H1 (cell line): ENCODE measurements around the gene NFAT5. TPM values are rescaled to one million over a fixed set of nuclear protein-coding genes. Genes with fewer than 3 reads are reported as not detected.

Source experiments
- CTCF ChIA-PET: fragments of 300-600 bp; sonication (Branson Sonifier 250); formaldehyde crosslinking; loops from one replicate; lab custom pipeline; 2021; ENCODE audit not compliant: partially characterized antibody; lab: Charles Lee
- POLR2A ChIA-PET: fragments of 300-600 bp; sonication (Branson Sonifier 250); formaldehyde crosslinking; loops from one replicate; lab custom pipeline; 2021; ENCODE audit warnings: inconsistent platforms; ENCODE audit not compliant: partially characterized antibody; lab: Charles Lee
- DNase-seq, 2 experiments: peaks; one replicate each; pipeline versions ENCODE4 v3.0.0 to v3.0.0-alpha.2; 2010 to 2022; ENCODE audit warnings: low spot score in 2 of 2, low read depth in 1 of 2, mixed read lengths in 1 of 2
- FAIRE-seq: peaks from 2 replicates; lab custom pipeline; 2011; peaks lifted over from hg19 to GRCh38; lab: Jason Lieb, UNC
- H2AFZ ChIP-seq: 2 replicates; pipeline ENCODE4 v1.8.1; 2012; ENCODE audit warnings: low read length, inconsistent platforms
- H2AK5ac ChIP-seq: 2 replicates; pipeline ENCODE4 v1.6.1; 2013; ENCODE audit warnings: low read depth, low read length
- H2BK120ac ChIP-seq: replicated peaks from 2 replicates; pipeline ENCODE3; 2013; ENCODE audit warnings: low read depth, low read length, inconsistent platforms
- H2BK12ac ChIP-seq: 2 replicates; pipeline ENCODE4 v1.6.1; 2013; ENCODE audit warnings: low read depth, low read length
- H2BK15ac ChIP-seq: 2 replicates; pipeline ENCODE4 v1.6.1; 2013; ENCODE audit warnings: low read length
- H2BK20ac ChIP-seq: 2 replicates; pipeline ENCODE4 v1.6.1; 2013; ENCODE audit warnings: low read length
- H2BK5ac ChIP-seq: 2 replicates; pipeline ENCODE4 v1.6.1; 2013; ENCODE audit warnings: low read depth, low read length
- H3K14ac ChIP-seq: 2 replicates; pipeline ENCODE4 v1.6.1; 2013; ENCODE audit warnings: inconsistent platforms; ENCODE audit not compliant: insufficient read length
- H3K18ac ChIP-seq: 2 replicates; pipeline ENCODE4 v1.6.1; 2013; ENCODE audit warnings: low read length; ENCODE audit errors: extremely low read depth
- H3K23ac ChIP-seq: 2 replicates; pipeline ENCODE4 v1.6.1; 2013; ENCODE audit warnings: inconsistent platforms; ENCODE audit not compliant: insufficient read length
- H3K23me2 ChIP-seq: 2 replicates; pipeline ENCODE4 v1.6.1; 2013; ENCODE audit warnings: low read depth, low read length
- H3K27ac ChIP-seq: 2 replicates; pipeline ENCODE4 v1.6.1; 2011; ENCODE audit warnings: low read depth, low read length, inconsistent platforms
- H3K27me3 ChIP-seq, 4 experiments: replicated peaks in 1 of 4; 1 replicate in 1 of 4; 2 replicates in 3 of 4; pipeline versions ENCODE4 v1.6.1 to v1.8.1; 2011 to 2013; ENCODE audit warnings: low read length in 3 of 4, mild to moderate bottlenecking in 3 of 4, inconsistent platforms in 2 of 4, mixed read lengths in 2 of 4, moderate library complexity in 1 of 4; ENCODE audit not compliant: control insufficient read depth in 3 of 4, insufficient read depth in 3 of 4; ENCODE audit errors: extremely low read depth in 1 of 4
- H3K36me3 ChIP-seq, 4 experiments: 2 replicates each; pipeline versions ENCODE4 v1.6.1 to v1.8.1; 2011 to 2013; ENCODE audit warnings: mild to moderate bottlenecking in 4 of 4, low read length in 3 of 4, moderate library complexity in 2 of 4, control low read depth in 1 of 4, inconsistent platforms in 1 of 4; ENCODE audit not compliant: insufficient read depth in 4 of 4, control insufficient read depth in 2 of 4
- H3K4ac ChIP-seq: replicated peaks from 2 replicates; pipeline ENCODE3; 2013; ENCODE audit warnings: low read length, low read depth, mixed read lengths, inconsistent platforms; ENCODE audit not compliant: insufficient read length
- H3K4me1 ChIP-seq, 4 experiments: replicated peaks in 1 of 4; 1 replicate in 1 of 4; 2 replicates in 3 of 4; pipeline versions ENCODE4 v1.6.1 to v1.8.1; 2011 to 2013; ENCODE audit warnings: low read length in 3 of 4, inconsistent platforms in 2 of 4, mixed read lengths in 1 of 4; ENCODE audit not compliant: insufficient read depth in 4 of 4, control insufficient read depth in 3 of 4
- H3K4me2 ChIP-seq, 2 experiments: 2 replicates each; pipeline versions ENCODE4 v1.6.1 to v1.8.1; 2011 to 2013; ENCODE audit warnings: low read depth in 2 of 2, low read length in 2 of 2, control low read depth in 1 of 2, inconsistent platforms in 1 of 2, mild to moderate bottlenecking in 1 of 2; ENCODE audit not compliant: insufficient read depth in 1 of 2
- H3K4me3 ChIP-seq, 4 experiments: fragments of 200-600, 300-600 bp in 1 of 4; sonication (generic), shearing (Covaris generic), sonication (Bioruptor Twin) in 1 of 4; 2 replicates each; pipeline versions ENCODE4 v1.5.1 to v1.8.1; 2011 to 2016; ENCODE audit warnings: low read length in 4 of 4, low read depth in 3 of 4, control low read depth in 2 of 4, inconsistent platforms in 2 of 4, mild to moderate bottlenecking in 2 of 4, mixed read lengths in 1 of 4, moderate library complexity in 1 of 4; ENCODE audit not compliant: insufficient read depth in 2 of 4; ENCODE audit errors: extremely low read depth in 1 of 4
- H3K56ac ChIP-seq: replicated peaks from 2 replicates; pipeline ENCODE3; 2013; ENCODE audit warnings: low read depth, mild to moderate bottlenecking, mixed read lengths, low read length, inconsistent platforms; ENCODE audit not compliant: insufficient read length
- H3K79me1 ChIP-seq: 2 replicates; pipeline ENCODE4 v1.6.1; 2013; ENCODE audit warnings: low read depth, low read length, control low read depth
- H3K79me2 ChIP-seq, 2 experiments: 2 replicates each; pipeline versions ENCODE4 v1.6.1 to v1.8.1; 2012 to 2013; ENCODE audit warnings: low read length in 2 of 2, mild to moderate bottlenecking in 2 of 2, inconsistent platforms in 1 of 2; ENCODE audit not compliant: insufficient read depth in 2 of 2, control insufficient read depth in 1 of 2
- H3K9ac ChIP-seq, 4 experiments: replicated peaks in 1 of 4; 1 replicate in 1 of 4; 2 replicates in 3 of 4; pipeline versions ENCODE4 v1.6.1 to v1.8.1; 2011 to 2013; ENCODE audit warnings: low read depth in 3 of 4, low read length in 3 of 4, control low read depth in 2 of 4, mild to moderate bottlenecking in 2 of 4, moderate library complexity in 2 of 4, inconsistent platforms in 1 of 4; ENCODE audit errors: extremely low read depth in 1 of 4
- H3K9me3 ChIP-seq, 2 experiments: 2 replicates each; pipeline versions ENCODE4 v1.6.1 to v1.8.1; 2012 to 2013; ENCODE audit warnings: mild to moderate bottlenecking in 2 of 2, moderate library complexity in 2 of 2, control low read depth in 1 of 2, inconsistent platforms in 1 of 2, low read depth in 1 of 2, low read length in 1 of 2, mixed read lengths in 1 of 2; ENCODE audit not compliant: insufficient read depth in 2 of 2
- H4K20me1 ChIP-seq, 2 experiments: replicated peaks in 1 of 2; 2 replicates each; pipeline versions ENCODE3 to v1.8.1; 2011 to 2013; ENCODE audit warnings: inconsistent platforms in 2 of 2, low read length in 2 of 2, mild to moderate bottlenecking in 1 of 2; ENCODE audit not compliant: insufficient read depth in 2 of 2, control insufficient read depth in 1 of 2
- H4K5ac ChIP-seq: 2 replicates; pipeline ENCODE4 v1.6.1; 2013; ENCODE audit warnings: low read length, low read depth, mixed read lengths, inconsistent platforms; ENCODE audit not compliant: insufficient read length
- H4K8ac ChIP-seq: 2 replicates; pipeline ENCODE4 v1.8.0; 2013; ENCODE audit warnings: mild to moderate bottlenecking, moderate library complexity, low read length, inconsistent platforms; ENCODE audit not compliant: insufficient read depth; ENCODE audit errors: extremely low read depth
- H4K91ac ChIP-seq: replicated peaks from 2 replicates; pipeline ENCODE3; 2013; ENCODE audit warnings: low read length, mixed read lengths, inconsistent platforms; ENCODE audit not compliant: insufficient read length
- BRCA1 ChIP-seq: IDR thresholded peaks from 2 replicates; pipeline ENCODE4 v1.6.1; 2012; ENCODE audit warnings: low read depth, low read length, improper control_type of control experiment
- CBX8 ChIP-seq: fragments of 300-800, 300-1000 bp; sonication (generic); IDR thresholded peaks from 2 replicates; pipeline ENCODE4 v1.7.1; 2016; ENCODE audit warnings: low read depth, low read length, borderline replicate concordance
- EGR1 ChIP-seq: IDR thresholded peaks from 2 replicates; pipeline ENCODE4 v1.6.1; 2011; ENCODE audit warnings: low read depth, low read length, borderline replicate concordance
- HDAC2 ChIP-seq, 2 experiments: fragments of 300-600 bp in 1 of 2; sonication (generic) in 1 of 2; IDR thresholded peaks; 2 replicates each; pipeline ENCODE4 v1.6.1; 2011 to 2012; ENCODE audit warnings: low read depth in 2 of 2, low read length in 2 of 2, mild to moderate bottlenecking in 2 of 2, moderate library complexity in 2 of 2, borderline replicate concordance in 1 of 2, inconsistent platforms in 1 of 2
- MAX ChIP-seq: IDR thresholded peaks from 2 replicates; pipeline ENCODE4 v1.6.1; 2012; ENCODE audit warnings: inconsistent platforms
- PHF8 ChIP-seq: fragments of 200-600 bp; sonication (generic); conservative IDR thresholded peaks from 2 replicates; pipeline ENCODE4 v1.7.1; 2012; ENCODE audit warnings: low read depth, mild to moderate bottlenecking, inconsistent platforms, low read length, moderate library complexity
- SAP30 ChIP-seq: fragments of 300-600 bp; sonication (generic); IDR thresholded peaks from 2 replicates; pipeline ENCODE4 v1.7.1; 2012; ENCODE audit warnings: low read length, moderate library complexity, mild to moderate bottlenecking, inconsistent platforms; ENCODE audit not compliant: insufficient read depth, insufficient replicate concordance
- SIN3A ChIP-seq, 2 experiments: IDR thresholded peaks in 1 of 2; conservative IDR thresholded peaks in 1 of 2; 2 replicates each; pipeline ENCODE4 v1.6.1; 2011 to 2012; ENCODE audit warnings: low read length in 2 of 2, improper control_type of control experiment in 1 of 2, low read depth in 1 of 2, mild to moderate bottlenecking in 1 of 2
- SP1 ChIP-seq: IDR thresholded peaks from 2 replicates; pipeline ENCODE4 v1.6.1; 2011; ENCODE audit warnings: low read depth, low read length
- WGBS, 2 experiments: shearing (Covaris generic) in 1 of 2; methylation state at CpG; one replicate each; pipeline versions ENCODE4 v1.1.6 to v1.1.7; 2013 to 2015; ENCODE audit warnings: low lambda C conversion rate in 2 of 2, mixed read lengths in 2 of 2, inconsistent platforms in 1 of 2, low coverage in 1 of 2, missing lambda C conversion rate in 1 of 2; ENCODE audit not compliant: insufficient replicate concordance in 2 of 2, insufficient coverage in 1 of 2, insufficient read length in 1 of 2; ENCODE audit errors: extremely low coverage in 1 of 2, missing lambda C conversion rate in 1 of 2; 5-methylcytosine and 5-hydroxymethylcytosine counted together
- polyA plus RNA-seq, 7 experiments: library from polyadenylated mRNA; depleted of rRNA in 3 of 7; stranded (reverse) in 5 of 7; unstranded in 2 of 7; fragments of >200 nt in 5 of 7; fragments of 200-250 nt in 2 of 7; gene quantifications; 1 replicate in 5 of 7; 2 replicates in 1 of 7; 4 replicates in 1 of 7; pipeline versions ENCODE4 v1.2.1 to v1.2.3, GENCODE V29; 2011 to 2013; ENCODE audit warnings: missing spikeins in 2 of 7, mixed read lengths in 2 of 7
- total RNA-seq: library from RNA; stranded (reverse); fragmentation: NEBNext Ultra II Directional; extraction: Animal tissue kit (Norgen Biotek cat#: 25700); gene quantifications from 2 replicates; pipeline ENCODE4 v1.2.1, GENCODE V29; 2021

The NFAT5 gene
- total and polyA plus RNA-seq, 2 of the 8 experiments (the other 6 are each of a cell fraction or from before 2014, with no cell fraction given), result 8.9 to 29.0 TPM

GRCh38 chr16:69745959-69746358 lies 180.2 kb downstream of the NFAT5 start:
- no peak for DNase-seq
- Histone ChIP-seq H2AFZ (no peak overlapping the region), H2AK5ac (no peak overlapping the region), H3K23ac (no peak overlapping the region), H3K56ac (no peak overlapping the region), H3K9ac (no peak overlapping the region), H3K14ac (no peak overlapping the region), H3K27me3 (no peaks in the 10 kb centered on the region), H2BK15ac (no peak overlapping the region), H3K4me3 (no peak overlapping the region), H3K23me2 (no peaks in the 10 kb centered on the region), H4K8ac (no peak overlapping the region), H3K36me3 (peaks cover 59 to 94% (median 78%) of the 10 kb centered on the region in 4 experiments), H2BK120ac (no peak overlapping the region), H2BK12ac (no peak overlapping the region), H4K5ac (no peak overlapping the region), H4K91ac (no peak overlapping the region), H4K20me1 (peaks cover 0 to 27% of the 10 kb centered on the region in 2 experiments), H3K9me3 (no peaks in the 10 kb centered on the region), H3K4ac (no peak overlapping the region), H2BK5ac (no peak overlapping the region), H3K79me1 (peaks cover 10% of the 10 kb centered on the region), H2BK20ac (no peak overlapping the region), H3K4me2 (no peak overlapping the region), H3K27ac (no peak overlapping the region), H3K79me2 (peaks cover 0 to 4% of the 10 kb centered on the region in 2 experiments; a peak in 1 of 4 replicates), H3K18ac (no peak overlapping the region), H3K4me1 (no peaks in the 10 kb centered on the region)
- ChIA-PET POLR2A (interaction anchor here (0.7 to 3.2 kb wide), 5 partner anchors 8 to 544 kb away, joined by 3 to 11 read pairs (median 6); partner anchors contain the start of genes NOB1 and WWP2), CTCF (interaction anchor here (0.6 to 2.2 kb wide), 4 partner anchors 9 to 37 kb away, joined by 3 to 16 read pairs (median 6); partner anchors contain the start of gene NOB1)
- no peak for TF ChIP-seq BRCA1
- no peak for TF ChIP-seq HDAC2 (IDR thresholded peaks at IDR 0.05; ENCODE audit: borderline replicate concordance in 1 of 2, low read depth in 2 of 2, low read length in 2 of 2)
- TF ChIP-seq SIN3A (conservative IDR thresholded peaks at IDR 0.05 in 1 of 2, IDR thresholded peaks at IDR 0.05 in 1 of 2; ENCODE audit: low read depth in 1 of 2, low read length in 2 of 2), result no peak
- TF ChIP-seq MAX, result no peak
- no peak for TF ChIP-seq SP1
- TF ChIP-seq CBX8, result no peak
- no peak for TF ChIP-seq SAP30
- no peak for TF ChIP-seq PHF8
- no peak for TF ChIP-seq EGR1
- WGBS, 2 experiments, result 83% methylated on average over 10 of the region's 10 CpGs; no CpG with 5 or more reads in 1 of the 2 experiments
- no peak for FAIRE-seq
